ENCODE results near the gene AKAP12.

Gene AKAP12

DNA sequence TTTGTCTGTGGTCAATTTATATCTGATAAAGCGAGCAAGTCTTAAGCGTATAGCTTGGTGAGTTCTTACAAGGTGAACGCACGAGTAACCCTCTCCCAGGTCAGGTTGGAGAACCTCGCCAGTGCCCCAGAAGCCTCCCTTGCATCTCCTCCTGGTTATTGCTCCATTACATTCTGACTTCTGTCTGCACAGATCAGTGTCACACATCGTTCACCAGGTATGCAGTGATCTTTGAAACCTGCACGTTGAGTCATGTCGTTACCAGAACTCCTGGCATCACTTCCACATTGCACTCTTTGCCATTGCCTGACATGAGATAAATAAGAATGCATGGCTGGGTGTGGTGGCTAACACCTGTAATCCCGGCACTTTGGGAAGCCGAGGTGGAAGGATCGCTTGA lies 44.2 kb downstream of the AKAP12 start:
- DNase-seq, result no peak
- Histone ChIP-seq H3K4me3 (ENCODE audit: insufficient read depth in 1 of 2, low read depth in 1 of 2, low read length in 2 of 2) (peak overlapping the region in 1 of 2 experiments; percentile 48), H3K4me2 (ENCODE audit: low read length, poor library complexity, severe bottlenecking) (no peak overlapping the region), H2AK5ac (ENCODE audit: low read length, severe bottlenecking) (no peak overlapping the region), H3K14ac (ENCODE audit: low read length in 2 of 2) (no peak overlapping the region), H2AFZ (ENCODE audit: low read depth, low read length) (no peak overlapping the region), H4K8ac (ENCODE audit: low read length) (no peak overlapping the region), H3K4me1 (ENCODE audit: control insufficient read depth, insufficient read depth, low read depth, low read length) (peaks cover 13% of the 10 kb centered on the region), H2BK15ac (ENCODE audit: low read depth, poor library complexity, severe bottlenecking) (no peak overlapping the region), H3K79me1 (replicated peaks; ENCODE audit: low read length, poor library complexity, severe bottlenecking) (peaks cover 13% of the 10 kb centered on the region), H3K27ac (ENCODE audit: low read length, poor library complexity, severe bottlenecking) (no peak overlapping the region), H4K91ac (ENCODE audit: low read length) (no peak overlapping the region), H3K9me3 (ENCODE audit: control insufficient read depth, low read length) (no peaks in the 10 kb centered on the region), H2BK120ac (ENCODE audit: low read depth, low read length) (no peak overlapping the region), H3K18ac (ENCODE audit: low read depth in 1 of 2, low read length in 2 of 2) (no peak overlapping the region), H3K4ac (ENCODE audit: low read depth in 1 of 2, low read length in 2 of 2) (no peak overlapping the region), H3K36me3 (ENCODE audit: control insufficient read depth in 1 of 2, insufficient read depth in 2 of 2, low read depth in 1 of 2, low read length in 2 of 2) (no peaks in the 10 kb centered on the region), H3K9ac (ENCODE audit: low read length) (no peak overlapping the region), H2BK5ac (ENCODE audit: low read depth, low read length, poor library complexity, severe bottlenecking) (no peak overlapping the region), H3K23ac (ENCODE audit: low read length in 2 of 2) (no peak overlapping the region), H3K27me3 (ENCODE audit: control insufficient read depth in 1 of 2, insufficient read depth in 1 of 2, low read length in 2 of 2) (no peaks in the 10 kb centered on the region), H2BK12ac (ENCODE audit: low read length in 2 of 2) (no peak overlapping the region)
- 93% methylated on average over 11 of the region's 11 CpGs for WGBS

DNA sequence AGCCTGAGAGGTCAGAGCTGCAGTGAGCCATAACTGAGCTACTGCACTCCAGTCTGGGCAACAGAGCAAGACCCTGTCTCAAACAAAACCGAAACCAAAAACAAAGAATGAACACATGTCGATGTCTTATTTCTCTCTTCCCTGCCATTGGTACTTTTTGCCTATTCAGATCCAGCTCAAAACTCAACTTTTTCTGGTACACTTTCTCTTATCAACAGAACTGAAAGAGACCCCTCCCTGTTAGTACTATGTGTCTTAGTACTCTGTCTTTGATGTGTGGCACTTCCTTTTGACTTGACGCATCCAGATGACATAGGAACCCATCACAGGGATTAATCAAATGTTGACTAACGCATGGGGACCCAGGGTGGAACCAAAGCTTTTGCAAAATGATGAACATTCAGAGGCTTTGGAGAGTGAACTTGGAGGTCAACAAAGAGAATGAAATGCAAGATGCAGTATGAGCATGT lies 44.8 kb downstream of the AKAP12 start:
- no peak overlapping the region for H3K27ac ChIP-seq (ENCODE audit: low read length, poor library complexity, severe bottlenecking)
- no peaks in the 10 kb centered on the region for H3K27me3 ChIP-seq (ENCODE audit: control insufficient read depth in 1 of 2, insufficient read depth in 1 of 2, low read length in 2 of 2)
- peak overlapping the region; percentile 36 for H2AK5ac ChIP-seq (ENCODE audit: low read length, severe bottlenecking)
- H2BK120ac ChIP-seq (ENCODE audit: low read depth, low read length), result no peak overlapping the region
- H3K4ac ChIP-seq (ENCODE audit: low read depth in 1 of 2, low read length in 2 of 2), result peak overlapping the region in 1 of 2 experiments; percentile 74
- peak overlapping the region; percentile 23 for H2BK5ac ChIP-seq (ENCODE audit: low read depth, low read length, poor library complexity, severe bottlenecking)
- WGBS, result 86% methylated on average over 4 of the region's 4 CpGs
- no peak overlapping the region for H2BK12ac ChIP-seq (ENCODE audit: low read length in 2 of 2)
- H3K14ac ChIP-seq (ENCODE audit: low read length in 2 of 2), result no peak overlapping the region
- no peak overlapping the region for H3K4me2 ChIP-seq (ENCODE audit: low read length, poor library complexity, severe bottlenecking)
- H3K79me1 ChIP-seq (replicated peaks; ENCODE audit: low read length, poor library complexity, severe bottlenecking), result peaks cover 15% of the 10 kb centered on the region
- peak overlapping the region in 1 of 2 experiments; percentile 48 for H3K4me3 ChIP-seq (ENCODE audit: insufficient read depth in 1 of 2, low read depth in 1 of 2, low read length in 2 of 2)
- peaks cover 14% of the 10 kb centered on the region for H3K4me1 ChIP-seq (ENCODE audit: control insufficient read depth, insufficient read depth, low read depth, low read length)
- H3K18ac ChIP-seq (ENCODE audit: low read depth in 1 of 2, low read length in 2 of 2), result peak overlapping the region in 1 of 2 experiments; percentile 70
- DNase-seq, result no peak
- no peak overlapping the region for H3K23ac ChIP-seq (ENCODE audit: low read length in 2 of 2)
- H4K8ac ChIP-seq (ENCODE audit: low read length), result no peak overlapping the region
- no peak overlapping the region for H2BK15ac ChIP-seq (ENCODE audit: low read depth, poor library complexity, severe bottlenecking)
- no peak overlapping the region for H2AFZ ChIP-seq (ENCODE audit: low read depth, low read length)
- H4K91ac ChIP-seq (ENCODE audit: low read length), result no peak overlapping the region
- H3K36me3 ChIP-seq (ENCODE audit: control insufficient read depth in 1 of 2, insufficient read depth in 2 of 2, low read depth in 1 of 2, low read length in 2 of 2), result no peaks in the 10 kb centered on the region
- peak overlapping the region; percentile 25 for H3K9ac ChIP-seq (ENCODE audit: low read length)
- H3K9me3 ChIP-seq (ENCODE audit: control insufficient read depth, low read length), result no peaks in the 10 kb centered on the region

DNA sequence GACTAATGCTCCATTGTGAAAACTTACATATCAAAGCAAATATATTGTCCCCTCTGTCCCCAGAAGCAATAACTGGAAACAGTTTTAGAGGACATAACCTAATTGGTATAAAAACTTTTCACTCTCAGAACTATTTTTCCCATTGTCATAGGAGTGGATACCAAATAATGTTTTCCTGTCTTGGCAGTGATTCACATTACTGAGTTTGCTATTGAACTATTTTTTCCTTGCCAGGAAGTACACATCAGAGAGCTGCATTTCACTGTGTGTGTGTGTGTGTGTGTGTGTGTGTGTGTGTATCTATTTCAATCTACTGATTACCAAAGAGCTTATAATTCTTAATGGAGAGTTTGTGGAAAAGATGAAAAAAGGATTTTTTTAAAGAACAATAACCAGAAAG lies 45.4 kb downstream of the AKAP12 start:
- Histone ChIP-seq H3K4me1 (ENCODE audit: control insufficient read depth, insufficient read depth, low read depth, low read length) (peaks cover 14% of the 10 kb centered on the region), H2BK15ac (ENCODE audit: low read depth, poor library complexity, severe bottlenecking) (no peak overlapping the region), H3K14ac (ENCODE audit: low read length in 2 of 2) (no peak overlapping the region), H4K91ac (ENCODE audit: low read length) (no peak overlapping the region), H3K4ac (ENCODE audit: low read depth in 1 of 2, low read length in 2 of 2) (no peak overlapping the region), H3K36me3 (ENCODE audit: control insufficient read depth in 1 of 2, insufficient read depth in 2 of 2, low read depth in 1 of 2, low read length in 2 of 2) (peaks cover 0 to under 1% of the 10 kb centered on the region in 2 experiments), H3K27me3 (ENCODE audit: control insufficient read depth in 1 of 2, insufficient read depth in 1 of 2, low read length in 2 of 2) (no peaks in the 10 kb centered on the region), H2AK5ac (ENCODE audit: low read length, severe bottlenecking) (no peak overlapping the region), H3K79me1 (replicated peaks; ENCODE audit: low read length, poor library complexity, severe bottlenecking) (peaks cover 19% of the 10 kb centered on the region), H3K4me2 (ENCODE audit: low read length, poor library complexity, severe bottlenecking) (no peak overlapping the region), H2BK5ac (ENCODE audit: low read depth, low read length, poor library complexity, severe bottlenecking) (no peak overlapping the region), H4K8ac (ENCODE audit: low read length) (no peak overlapping the region), H3K27ac (ENCODE audit: low read length, poor library complexity, severe bottlenecking) (no peak overlapping the region), H3K4me3 (ENCODE audit: insufficient read depth in 1 of 2, low read depth in 1 of 2, low read length in 2 of 2) (peak overlapping the region in 1 of 2 experiments; percentile 48), H3K9me3 (ENCODE audit: control insufficient read depth, low read length) (no peaks in the 10 kb centered on the region), H2BK12ac (ENCODE audit: low read length in 2 of 2) (no peak overlapping the region), H2BK120ac (ENCODE audit: low read depth, low read length) (no peak overlapping the region), H2AFZ (ENCODE audit: low read depth, low read length) (no peak overlapping the region), H3K9ac (ENCODE audit: low read length) (peak overlapping the region; percentile 25), H3K23ac (ENCODE audit: low read length in 2 of 2) (no peak overlapping the region), H3K18ac (ENCODE audit: low read depth in 1 of 2, low read length in 2 of 2) (no peak overlapping the region)
- peak; percentile 69 for DNase-seq

DNA sequence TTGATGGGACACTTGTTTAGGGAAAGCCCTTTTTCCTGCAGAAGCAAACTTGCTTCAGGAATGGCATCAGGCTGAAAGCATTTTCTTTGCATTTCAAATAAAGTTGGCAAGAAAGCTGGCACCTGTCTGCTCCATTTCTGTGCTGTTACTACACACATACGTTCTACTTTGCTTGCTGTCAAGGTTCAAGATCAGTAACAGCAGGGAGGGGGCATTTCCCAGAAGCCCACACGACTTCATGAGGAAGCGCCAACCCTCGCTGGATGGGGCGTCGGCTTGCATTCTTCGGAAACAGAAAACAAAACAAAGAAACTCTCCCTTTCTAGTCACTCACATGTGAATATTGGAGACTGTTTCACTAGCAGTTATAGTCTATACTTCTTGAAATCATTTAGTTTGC lies 46.4 kb downstream of the AKAP12 start:
- H4K8ac ChIP-seq (ENCODE audit: low read length), result no peak overlapping the region
- H3K9ac ChIP-seq (ENCODE audit: low read length), result peak overlapping the region; percentile 8
- no peak overlapping the region for H3K27ac ChIP-seq (ENCODE audit: low read length, poor library complexity, severe bottlenecking)
- H3K4me3 ChIP-seq (ENCODE audit: insufficient read depth in 1 of 2, low read depth in 1 of 2, low read length in 2 of 2), result peak overlapping the region in 1 of 2 experiments; percentile 32
- DNase-seq, result no peak
- H2BK12ac ChIP-seq (ENCODE audit: low read length in 2 of 2), result no peak overlapping the region
- no peak overlapping the region for H3K18ac ChIP-seq (ENCODE audit: low read depth in 1 of 2, low read length in 2 of 2)
- peak overlapping the region; percentile 35 for H2AK5ac ChIP-seq (ENCODE audit: low read length, severe bottlenecking)
- H2BK5ac ChIP-seq (ENCODE audit: low read depth, low read length, poor library complexity, severe bottlenecking), result no peak overlapping the region
- H3K79me1 ChIP-seq (replicated peaks; ENCODE audit: low read length, poor library complexity, severe bottlenecking), result peaks cover 24% of the 10 kb centered on the region
- no peak overlapping the region for H2BK15ac ChIP-seq (ENCODE audit: low read depth, poor library complexity, severe bottlenecking)
- H3K4ac ChIP-seq (ENCODE audit: low read depth in 1 of 2, low read length in 2 of 2), result no peak overlapping the region
- no peaks in the 10 kb centered on the region for H3K9me3 ChIP-seq (ENCODE audit: control insufficient read depth, low read length)
- 81% methylated on average over 2 of the region's 7 CpGs for WGBS
- peak overlapping the region in 1 of 2 experiments; percentile 70 for H3K14ac ChIP-seq (ENCODE audit: low read length in 2 of 2)
- peaks cover 18% of the 10 kb centered on the region for H3K4me1 ChIP-seq (ENCODE audit: control insufficient read depth, insufficient read depth, low read depth, low read length)
- no peak overlapping the region for H2BK120ac ChIP-seq (ENCODE audit: low read depth, low read length)
- H3K27me3 ChIP-seq (ENCODE audit: control insufficient read depth in 1 of 2, insufficient read depth in 1 of 2, low read length in 2 of 2), result no peaks in the 10 kb centered on the region
- H4K91ac ChIP-seq (ENCODE audit: low read length), result no peak overlapping the region
- no peak overlapping the region for H3K4me2 ChIP-seq (ENCODE audit: low read length, poor library complexity, severe bottlenecking)
- H2AFZ ChIP-seq (ENCODE audit: low read depth, low read length), result no peak overlapping the region
- peaks cover 0 to 4% of the 10 kb centered on the region in 2 experiments for H3K36me3 ChIP-seq (ENCODE audit: control insufficient read depth in 1 of 2, insufficient read depth in 2 of 2, low read depth in 1 of 2, low read length in 2 of 2)
- H3K23ac ChIP-seq (ENCODE audit: low read length in 2 of 2), result no peak overlapping the region

All from mesenchymal stem cell (in vitro differentiated cells and primary cell).